Measurements from ENCODE around the gene STKLD1.

The STKLD1 gene

DNA sequence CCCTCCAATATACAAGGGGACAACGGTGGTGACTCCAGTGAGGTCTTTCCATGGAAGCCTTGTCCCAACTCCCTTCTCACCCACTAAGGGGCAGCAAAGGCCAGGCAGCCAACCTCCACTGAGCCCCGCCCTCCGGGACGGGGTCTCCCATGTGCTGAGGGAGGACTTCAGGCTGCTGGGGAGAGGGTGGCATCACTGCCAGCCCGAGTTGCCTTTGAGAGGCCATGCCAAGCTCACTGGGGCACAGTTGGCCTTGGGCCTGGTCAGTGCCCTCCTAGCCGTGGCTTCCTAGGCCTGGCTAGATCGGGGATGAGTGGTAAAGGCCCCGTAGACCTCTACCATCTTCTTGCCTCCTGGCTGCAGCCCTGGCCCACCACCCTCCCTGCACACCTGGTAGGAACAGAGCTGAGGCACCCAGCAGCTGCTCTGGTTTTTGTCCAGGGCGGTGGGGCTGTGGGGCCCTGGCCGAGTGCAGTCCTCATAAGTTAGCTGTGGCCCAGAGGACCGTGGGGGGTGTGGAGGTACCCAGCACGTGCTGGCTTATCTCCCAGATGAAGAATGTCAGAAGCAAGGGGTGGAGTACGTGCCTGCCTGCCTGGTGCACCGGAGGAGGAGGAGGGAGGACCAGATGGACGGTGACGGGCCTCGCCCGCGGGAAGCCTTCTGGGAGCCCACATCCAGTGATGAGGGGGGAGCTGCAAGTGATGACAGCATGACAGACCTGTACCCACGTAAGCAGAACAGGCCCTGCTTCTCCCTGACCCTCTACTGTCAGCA is 16.6 kb upstream of the STKLD1 start (continued):
- TF ChIP-seq, protein P1, sequence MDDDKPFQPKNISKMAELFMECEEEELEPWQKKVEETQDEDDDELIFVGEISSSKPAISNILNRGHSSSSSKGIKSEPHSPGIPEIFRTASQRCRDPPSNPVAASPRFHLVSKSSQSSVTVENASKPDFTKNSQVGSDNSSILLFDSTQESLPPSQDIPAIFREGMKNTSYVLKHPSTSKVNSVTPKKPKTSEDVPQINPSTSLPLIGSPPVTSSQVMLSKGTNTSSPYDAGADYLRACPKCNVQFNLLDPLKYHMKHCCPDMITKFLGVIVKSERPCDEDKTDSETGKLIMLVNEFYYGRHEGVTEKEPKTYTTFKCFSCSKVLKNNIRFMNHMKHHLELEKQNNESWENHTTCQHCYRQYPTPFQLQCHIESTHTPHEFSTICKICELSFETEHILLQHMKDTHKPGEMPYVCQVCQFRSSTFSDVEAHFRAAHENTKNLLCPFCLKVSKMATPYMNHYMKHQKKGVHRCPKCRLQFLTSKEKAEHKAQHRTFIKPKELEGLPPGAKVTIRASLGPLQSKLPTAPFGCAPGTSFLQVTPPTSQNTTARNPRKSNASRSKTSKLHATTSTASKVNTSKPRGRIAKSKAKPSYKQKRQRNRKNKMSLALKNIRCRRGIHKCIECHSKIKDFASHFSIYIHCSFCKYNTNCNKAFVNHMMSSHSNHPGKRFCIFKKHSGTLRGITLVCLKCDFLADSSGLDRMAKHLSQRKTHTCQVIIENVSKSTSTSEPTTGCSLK (tag by site-specific recombination; IDR thresholded peaks at IDR 0.05) = no peak
- TF ChIP-seq KLF7 (tag by site-specific recombination; IDR thresholded peaks at IDR 0.05; ENCODE audit: borderline replicate concordance) = no peak
- TF ChIP-seq GLIS2 (tag by site-specific recombination; IDR thresholded peaks at IDR 0.05) = no peak
- TF ChIP-seq ZNF426 (tag by site-specific recombination; IDR thresholded peaks at IDR 0.05) = no peak
- TF ChIP-seq MYNN (tag by site-specific recombination; IDR thresholded peaks at IDR 0.05; ENCODE audit: borderline replicate concordance) = no peak
- TF ChIP-seq ZXDB (tag by site-specific recombination; IDR thresholded peaks at IDR 0.05) = peak; percentile 89
- no peak for TF ChIP-seq ZNF530 (tag by site-specific recombination; IDR thresholded peaks at IDR 0.05; ENCODE audit: low read depth)
- no peak for TF ChIP-seq ZNF837 (tag by site-specific recombination; IDR thresholded peaks at IDR 0.05)
- no peak for TF ChIP-seq ZNF121 (tag by site-specific recombination; IDR thresholded peaks at IDR 0.05)
- TF ChIP-seq GLIS1 (tag by site-specific recombination; IDR thresholded peaks at IDR 0.05) = peak; percentile 20; the same call in 1 of the 2 replicates
- no peak for TF ChIP-seq GFI1B (tag by site-specific recombination; IDR thresholded peaks at IDR 0.05)
- TF ChIP-seq ZNF654 (tag by site-specific recombination; IDR thresholded peaks at IDR 0.05; ENCODE audit: low read depth) = peak; percentile 56
- TF ChIP-seq, protein P2, sequence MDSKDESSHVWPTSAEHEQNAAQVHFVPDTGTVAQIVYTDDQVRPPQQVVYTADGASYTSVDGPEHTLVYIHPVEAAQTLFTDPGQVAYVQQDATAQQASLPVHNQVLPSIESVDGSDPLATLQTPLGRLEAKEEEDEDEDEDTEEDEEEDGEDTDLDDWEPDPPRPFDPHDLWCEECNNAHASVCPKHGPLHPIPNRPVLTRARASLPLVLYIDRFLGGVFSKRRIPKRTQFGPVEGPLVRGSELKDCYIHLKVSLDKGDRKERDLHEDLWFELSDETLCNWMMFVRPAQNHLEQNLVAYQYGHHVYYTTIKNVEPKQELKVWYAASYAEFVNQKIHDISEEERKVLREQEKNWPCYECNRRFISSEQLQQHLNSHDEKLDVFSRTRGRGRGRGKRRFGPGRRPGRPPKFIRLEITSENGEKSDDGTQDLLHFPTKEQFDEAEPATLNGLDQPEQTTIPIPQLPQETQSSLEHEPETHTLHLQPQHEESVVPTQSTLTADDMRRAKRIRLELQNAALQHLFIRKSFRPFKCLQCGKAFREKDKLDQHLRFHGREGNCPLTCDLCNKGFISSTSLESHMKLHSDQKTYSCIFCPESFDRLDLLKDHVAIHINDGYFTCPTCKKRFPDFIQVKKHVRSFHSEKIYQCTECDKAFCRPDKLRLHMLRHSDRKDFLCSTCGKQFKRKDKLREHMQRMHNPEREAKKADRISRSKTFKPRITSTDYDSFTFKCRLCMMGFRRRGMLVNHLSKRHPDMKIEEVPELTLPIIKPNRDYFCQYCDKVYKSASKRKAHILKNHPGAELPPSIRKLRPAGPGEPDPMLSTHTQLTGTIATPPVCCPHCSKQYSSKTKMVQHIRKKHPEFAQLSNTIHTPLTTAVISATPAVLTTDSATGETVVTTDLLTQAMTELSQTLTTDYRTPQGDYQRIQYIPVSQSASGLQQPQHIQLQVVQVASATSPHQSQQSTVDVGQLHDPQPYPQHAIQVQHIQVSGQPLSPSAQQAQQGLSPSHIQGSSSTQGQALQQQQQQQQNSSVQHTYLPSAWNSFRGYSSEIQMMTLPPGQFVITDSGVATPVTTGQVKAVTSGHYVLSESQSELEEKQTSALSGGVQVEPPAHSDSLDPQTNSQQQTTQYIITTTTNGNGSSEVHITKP (tag by site-specific recombination; IDR thresholded peaks at IDR 0.05) = peak; percentile 74
- TF ChIP-seq PRDM1 (tag by site-specific recombination; IDR thresholded peaks at IDR 0.05) = no peak
- peak; percentile 38 for TF ChIP-seq ZFHX2 (tag by site-specific recombination; conservative IDR thresholded peaks at IDR 0.05)
- peak; percentile 13 for TF ChIP-seq KLF1 (tag by site-specific recombination; IDR thresholded peaks at IDR 0.05)
- TF ChIP-seq ZIC2 (tag by site-specific recombination; IDR thresholded peaks at IDR 0.05) = peak; percentile 57; the same call in 1 of the 2 replicates
- TF ChIP-seq ZNF16 (tag by site-specific recombination; IDR thresholded peaks at IDR 0.05; ENCODE audit: low read depth) = no peak
- TF ChIP-seq SP3 (tag by site-specific recombination; IDR thresholded peaks at IDR 0.05) = no peak
- TF ChIP-seq ZNF26 (tag by site-specific recombination; IDR thresholded peaks at IDR 0.05) = no peak
- no peak for TF ChIP-seq ZNF112 (tag by site-specific recombination; IDR thresholded peaks at IDR 0.05)
- TF ChIP-seq ZNF548 (tag by site-specific recombination; IDR thresholded peaks at IDR 0.05) = no peak
- no peak for TF ChIP-seq ZNF416 (tag by site-specific recombination; IDR thresholded peaks at IDR 0.05)
- TF ChIP-seq ZNF292 (tag by site-specific recombination; IDR thresholded peaks at IDR 0.05; ENCODE audit: borderline replicate concordance, low read depth) = no peak
- no peak for TF ChIP-seq ZNF248 (tag by site-specific recombination; IDR thresholded peaks at IDR 0.05)
- TF ChIP-seq ZNF571 (tag by site-specific recombination; IDR thresholded peaks at IDR 0.05) = no peak
- TF ChIP-seq ZNF335 (tag by site-specific recombination; conservative IDR thresholded peaks at IDR 0.05) = no peak
- no peak for TF ChIP-seq BCL11A (tag by site-specific recombination; IDR thresholded peaks at IDR 0.05; ENCODE audit: low read depth)
- TF ChIP-seq SETDB1 (IDR thresholded peaks at IDR 0.05; ENCODE audit: insufficient read length, low read length) = no peak
- peak; percentile 62 for TF ChIP-seq ZNF600 (tag by site-specific recombination; IDR thresholded peaks at IDR 0.05)
- TF ChIP-seq ZNF169 (tag by site-specific recombination; IDR thresholded peaks at IDR 0.05) = no peak
- TF ChIP-seq KLF16 (tag by site-specific recombination; IDR thresholded peaks at IDR 0.05) = no peak
- no peak for TF ChIP-seq ZNF529 (tag by site-specific recombination; IDR thresholded peaks at IDR 0.05; ENCODE audit: insufficient replicate concordance)
- no peak for TF ChIP-seq ZSCAN5A (tag by site-specific recombination; IDR thresholded peaks at IDR 0.05)
